ENCODE results near the gene VSIG2.
A peak's percentile ranks its signal among the peaks of the same experiment; 100 is the strongest.

GRCh38 chr11:124758355-124759265 lies 6.6 kb upstream of the VSIG2 start:
- TF ChIP-seq CTCF (IDR thresholded peaks at IDR 0.05; ENCODE audit: poor library complexity) (peak; percentile 65), EZH2phosphoT487 (IDR thresholded peaks at IDR 0.05; ENCODE audit: low read depth, severe bottlenecking, unreplicated experiment) (no peak)

Measured in hepatocyte (in vitro differentiated cells).